Breast epithelium (tissue), 3 donors: ENCODE results near the gene CGREF1.

Experiments
- CTCF ChIP-seq, 3 donors: fragments of 450-650 bp; IDR thresholded peaks; one replicate each; pipeline ENCODE4 v1.5.1; 2016 to 2017; ENCODE audit warnings: antibody characterized with exemption in 3 of 3, mild to moderate bottlenecking in 3 of 3, moderate library complexity in 3 of 3
- POLR2A ChIP-seq: fragments of 450-650 bp; IDR thresholded peaks from one replicate; pipeline ENCODE4 v1.6.1; 2016; ENCODE audit warnings: antibody characterized with exemption, mild to moderate bottlenecking, moderate library complexity

- no peak for TF ChIP-seq CTCF (IDR thresholded peaks at IDR 0.05)
- no peak for TF ChIP-seq POLR2A
Observed at GRCh38 chr2:27059141-27059820, 59.6 kb downstream of the CGREF1 start.
